ENCODE data around the gene SIRPB2.

- TF ChIP-seq EP300 (IDR thresholded peaks at IDR 0.05) (no peak), CTCF (IDR thresholded peaks at IDR 0.05) (no peak)
These were observed 18.0 kb upstream of the SIRPB2 start for GRCh38 chr20:1509237-1509636.
